CD4-positive, alpha-beta T cell treated with Interleukin-15 for 1 hour (primary cell): ENCODE measurements around the gene PNLIPRP3.

Experiments used
- DNase-seq: peaks from one replicate; pipeline ENCODE4 v3.0.0-alpha.2; 2020

Gene PNLIPRP3

DNA sequence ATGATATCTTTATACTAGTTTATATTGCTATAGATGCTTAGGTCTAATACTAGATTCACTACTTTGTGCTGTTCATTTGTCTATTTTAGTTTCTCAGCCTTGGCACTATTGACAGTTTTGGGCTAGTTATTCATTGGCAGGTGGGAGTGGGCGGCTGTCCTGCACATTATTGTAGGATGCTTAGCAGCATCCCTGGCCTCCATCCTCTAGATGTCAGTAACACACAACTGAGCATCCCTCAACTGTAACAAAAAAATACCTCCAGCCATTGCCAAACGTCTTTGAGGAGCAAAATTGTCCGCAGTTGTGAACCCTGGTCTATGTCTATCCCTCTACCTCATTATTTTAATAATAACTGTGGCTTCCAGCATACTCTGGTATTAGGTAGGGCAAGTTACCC, 83.7 kb downstream of the PNLIPRP3 start:
- no peak for DNase-seq

GRCh38 chr10:116521424-116522290, 94.0 kb downstream of the PNLIPRP3 start:
- DNase-seq = no peak

- DNase-seq = no peak
Observed at GRCh38 chr10:116522803-116523381, 95.2 kb downstream of the PNLIPRP3 start.

DNA sequence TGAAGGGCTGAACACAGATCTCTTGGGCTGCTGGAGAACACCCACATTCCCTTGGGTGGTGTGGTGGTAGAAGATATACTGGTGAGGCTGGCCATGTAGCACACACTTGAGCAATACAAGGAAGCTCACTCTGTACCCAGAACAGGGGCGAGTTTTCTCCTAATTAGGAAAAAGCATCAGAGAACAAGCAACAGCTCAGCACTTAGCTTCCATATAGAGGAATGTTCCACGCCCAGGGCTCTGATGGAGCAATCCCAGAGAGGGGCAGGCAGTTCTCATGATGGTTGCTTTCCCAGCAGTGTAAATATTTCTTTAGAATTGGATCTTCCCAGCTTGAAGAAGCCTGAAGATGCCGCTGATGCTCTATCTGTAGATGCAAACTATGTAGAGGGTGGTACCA, 97.1 kb downstream of the PNLIPRP3 start:
- DNase-seq = no peak

- DNase-seq = no peak
Observed at GRCh38 chr10:116526219-116526618, 98.6 kb downstream of the PNLIPRP3 start.
